GM21717 (cell line): Measurements from ENCODE around the gene ADGRV1.
"Not testable (repeated sequence)": the region's sequence is repeated elsewhere in the genome, so short reads cannot be mapped to it uniquely, and the experiment has no call there.

Experiments used
- ATAC-seq: cut with Tn5 transposase; IDR thresholded peaks from one replicate; pipeline ENCODE4 v1.9.1; 2021; ENCODE audit warnings: mild to moderate bottlenecking, moderate library complexity; ENCODE audit not compliant: unreplicated experiment

The ADGRV1 gene

DNA sequence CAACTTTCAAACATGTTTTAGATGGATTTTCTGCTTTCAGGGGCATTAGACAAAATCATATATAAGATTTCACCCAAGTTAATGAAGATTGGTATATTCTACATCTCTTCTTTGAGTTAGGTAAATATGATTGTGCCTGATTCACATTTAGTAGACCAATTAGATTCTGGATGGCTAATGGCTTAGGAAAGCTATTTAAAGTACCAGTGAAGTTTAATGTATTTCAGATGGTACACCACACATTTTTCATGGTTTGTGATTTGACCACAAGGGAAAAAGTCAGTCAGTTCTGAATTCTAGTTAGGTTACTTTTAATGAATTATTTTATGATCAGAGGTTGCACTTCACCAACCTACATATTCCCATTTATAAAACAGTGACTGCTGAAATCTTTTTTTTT lies 409.7 kb downstream of the ADGRV1 start:
- no peak for ATAC-seq

DNA sequence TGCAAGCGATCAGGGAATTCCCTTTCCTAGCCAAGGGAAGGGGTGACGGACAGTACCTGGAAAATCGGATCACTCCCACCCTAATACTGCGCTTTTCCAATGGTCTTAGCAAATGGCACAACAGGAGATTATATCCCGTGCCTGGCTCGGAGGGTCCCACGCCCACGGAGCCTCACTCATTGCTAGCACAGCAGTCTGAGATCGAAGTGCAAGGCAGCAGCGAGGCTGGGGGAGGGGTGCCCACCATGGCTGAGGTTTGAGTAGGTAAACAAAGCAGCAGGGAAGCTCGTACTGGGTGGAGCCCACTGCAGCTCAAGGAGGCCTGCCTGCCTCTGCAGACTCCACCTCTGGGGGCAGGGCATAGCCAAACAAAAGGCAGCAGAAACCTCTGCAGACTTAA lies 411.3 kb downstream of the ADGRV1 start:
- ATAC-seq: not testable (repeated sequence)

DNA sequence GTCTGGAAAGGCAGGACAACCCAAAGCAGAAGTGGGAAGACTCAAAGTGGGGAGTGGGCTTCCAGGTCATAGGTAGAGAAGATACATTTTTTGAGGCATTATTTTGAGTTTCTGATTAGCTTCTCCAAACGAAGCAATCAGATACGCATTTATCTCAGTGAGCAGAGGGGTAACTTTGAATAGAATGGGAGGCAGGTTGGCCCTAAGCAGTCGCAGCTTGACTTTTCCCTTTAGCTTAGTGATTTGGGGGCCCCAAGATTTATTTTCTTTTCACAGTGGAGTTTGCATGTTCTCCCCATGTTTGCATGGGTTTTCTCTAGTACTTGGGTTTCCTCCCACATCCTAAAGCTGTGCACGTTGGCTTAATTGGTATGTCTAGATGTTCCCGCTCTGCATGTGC lies 422.6 kb downstream of the ADGRV1 start:
- no peak for ATAC-seq

DNA sequence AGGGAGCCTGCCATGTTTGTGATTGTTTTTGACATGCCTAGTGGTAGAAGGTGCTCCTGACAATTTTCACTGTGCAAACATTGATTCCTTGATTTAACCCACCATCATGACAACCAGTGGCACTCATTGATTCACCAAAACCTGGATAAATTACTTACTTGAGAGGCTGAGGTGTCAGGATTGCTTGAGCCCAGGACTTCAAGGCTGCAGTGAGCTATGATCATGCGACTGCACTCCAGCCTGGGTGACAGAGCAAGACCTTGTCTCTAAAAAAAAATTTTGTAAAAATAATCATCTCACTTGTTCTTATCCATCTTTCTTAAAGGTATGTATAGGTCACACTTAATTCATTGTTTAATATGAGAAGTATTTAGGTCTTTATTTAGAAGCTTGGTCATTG lies 423.2 kb downstream of the ADGRV1 start:
- ATAC-seq: no peak

DNA sequence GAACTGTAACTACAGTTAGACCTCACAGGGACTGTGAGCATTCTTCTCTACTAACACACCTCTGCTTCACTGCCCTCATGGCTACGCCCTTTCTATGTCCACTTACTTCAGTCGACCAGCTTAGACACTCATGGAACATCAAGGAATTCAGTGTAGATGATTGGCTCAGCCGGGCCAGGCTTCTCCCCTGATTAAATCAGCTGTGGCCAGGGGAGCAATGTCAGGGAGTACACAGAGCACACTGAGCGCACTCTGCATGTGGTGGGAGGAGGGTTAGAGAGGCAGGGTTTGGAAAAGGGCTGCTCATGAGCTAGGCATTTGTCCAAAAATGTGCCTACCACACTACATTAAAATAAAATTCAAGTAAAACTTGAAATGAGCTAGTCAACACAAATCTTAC lies 424.0 kb downstream of the ADGRV1 start:
- no peak for ATAC-seq

DNA sequence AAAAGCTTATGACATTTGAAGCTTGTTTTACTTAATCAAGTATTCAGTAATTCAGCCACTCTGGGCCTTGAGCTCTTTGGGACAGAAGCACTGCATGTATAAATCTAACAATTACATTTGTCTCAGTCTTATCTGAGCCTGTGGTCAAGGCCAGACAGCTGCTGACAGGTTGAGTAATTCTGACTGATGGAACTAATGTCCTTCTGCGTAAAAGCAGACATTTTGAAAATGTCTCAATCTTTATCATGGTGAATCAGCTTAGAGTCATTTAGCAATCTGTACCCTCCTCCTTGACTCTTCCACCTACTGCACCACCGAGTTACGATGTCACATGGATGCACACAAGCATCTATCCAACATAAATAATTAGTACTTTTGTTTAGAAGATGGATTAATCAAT lies 424.6 kb downstream of the ADGRV1 start:
- ATAC-seq: no peak

DNA sequence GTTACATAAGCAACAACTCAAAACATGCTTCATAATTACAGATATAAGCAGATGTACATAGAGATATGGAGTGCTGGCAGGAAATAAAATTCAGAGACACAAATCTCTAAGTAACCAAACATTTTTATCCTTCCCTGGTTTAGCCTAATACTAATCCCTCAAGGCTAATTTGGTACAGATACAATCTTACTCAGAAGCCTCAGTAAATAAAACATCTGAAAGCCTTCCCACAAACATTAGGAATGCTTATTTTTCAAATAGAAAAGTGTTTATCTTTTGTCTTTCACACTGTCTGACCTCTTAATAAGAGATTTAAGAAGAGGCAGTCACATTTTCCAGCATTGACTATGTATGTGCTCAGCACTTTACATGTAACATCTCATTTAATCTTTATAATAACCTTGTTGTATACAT lies 425.1 kb downstream of the ADGRV1 start:
- no peak for ATAC-seq

DNA sequence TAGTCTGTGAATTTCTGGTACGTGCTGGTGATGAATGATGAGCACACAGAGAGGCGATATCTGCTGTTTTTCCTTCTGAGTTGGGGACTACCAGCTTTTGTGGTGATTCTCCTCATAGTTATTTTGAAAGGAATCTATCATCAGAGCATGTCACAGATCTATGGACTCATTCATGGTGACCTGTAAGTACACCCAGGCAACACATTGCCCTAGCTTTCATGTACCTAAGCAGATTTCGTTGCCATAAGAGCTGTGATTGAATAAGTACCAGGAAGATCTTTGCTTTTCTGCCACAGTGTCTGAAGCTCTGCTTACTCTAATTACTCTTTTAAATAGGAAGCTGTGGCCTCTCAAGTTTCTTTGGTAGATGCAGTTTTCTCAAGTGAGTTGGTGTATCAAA lies 426.7 kb downstream of the ADGRV1 start:
- ATAC-seq: no peak

DNA sequence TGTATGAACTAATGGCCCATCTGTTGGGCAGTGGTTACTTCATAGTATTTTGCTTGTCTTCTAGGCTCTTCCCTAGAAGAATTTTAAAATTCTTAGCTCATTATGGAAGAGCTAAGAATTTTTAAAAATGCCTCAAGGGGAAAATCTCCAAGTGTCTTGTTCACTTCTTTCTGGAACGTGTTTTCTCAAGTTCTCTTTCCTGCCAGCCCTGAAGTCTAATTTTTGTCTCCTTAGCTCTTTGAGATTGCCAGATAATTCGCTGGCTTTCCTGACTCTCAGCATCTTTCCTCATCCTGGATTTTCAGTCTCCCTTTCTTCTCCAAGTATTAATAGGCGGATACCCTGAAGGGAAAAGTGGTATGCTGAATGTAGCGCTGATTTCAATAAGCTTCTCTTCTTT lies 429.1 kb downstream of the ADGRV1 start:
- ATAC-seq: no peak

DNA sequence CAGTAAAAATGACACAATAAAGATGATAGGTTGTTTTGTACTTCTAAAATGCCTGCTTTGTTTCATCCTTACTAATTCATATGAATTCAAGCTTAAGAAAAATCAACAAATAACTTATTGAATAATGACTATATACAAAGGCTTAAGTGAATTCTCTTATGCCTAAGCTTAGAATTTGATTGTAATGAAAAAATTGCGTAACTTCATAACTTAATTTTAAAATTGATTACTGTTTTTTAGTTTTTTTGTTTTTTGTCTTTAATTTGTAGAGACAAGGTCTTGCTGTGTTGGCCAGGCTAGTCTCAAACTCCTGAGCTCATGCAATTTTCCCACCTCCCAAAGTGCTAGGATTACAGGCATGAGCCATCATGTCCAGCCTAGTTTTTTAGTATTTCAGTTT lies 432.6 kb downstream of the ADGRV1 start:
- no peak for ATAC-seq

DNA sequence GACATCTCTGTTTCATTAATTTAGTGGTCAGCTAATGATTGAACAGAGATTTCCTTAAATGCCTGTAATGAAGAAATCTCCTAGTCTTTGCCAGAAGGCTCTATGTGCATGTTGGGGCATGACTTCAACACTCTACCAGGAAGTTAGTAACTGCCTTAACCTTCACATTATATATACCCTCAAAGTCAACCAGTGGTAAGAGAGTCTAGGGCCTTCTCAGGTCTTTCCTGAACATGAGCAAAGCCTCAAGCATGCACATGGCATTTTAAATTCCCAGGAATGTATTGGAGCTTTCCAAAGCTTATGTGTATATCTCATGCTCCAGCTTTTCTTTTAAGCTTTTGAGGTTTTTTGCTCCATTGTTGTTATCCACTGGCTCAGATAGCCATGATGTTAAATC lies 436.2 kb downstream of the ADGRV1 start:
- ATAC-seq: no peak

DNA sequence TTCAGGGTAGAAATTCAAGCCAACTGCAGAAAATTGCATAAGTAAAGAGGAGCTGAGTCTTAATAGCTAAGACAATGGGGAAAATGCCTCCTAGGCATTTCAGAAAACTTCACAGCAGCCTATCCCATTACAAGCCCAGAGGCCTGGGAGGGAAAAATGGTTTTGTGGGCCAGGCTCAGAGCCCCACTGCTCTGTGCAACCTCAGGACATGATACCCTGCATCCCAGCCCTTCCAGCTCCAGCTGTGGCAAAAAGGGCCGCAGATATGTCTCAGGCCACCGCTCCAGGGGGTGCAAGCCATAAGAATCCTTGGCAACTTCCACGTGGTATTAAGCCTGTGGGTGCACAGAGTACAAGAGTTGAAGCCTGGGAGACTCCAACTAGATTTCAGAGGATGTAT lies 437.5 kb downstream of the ADGRV1 start:
- ATAC-seq: no peak

DNA sequence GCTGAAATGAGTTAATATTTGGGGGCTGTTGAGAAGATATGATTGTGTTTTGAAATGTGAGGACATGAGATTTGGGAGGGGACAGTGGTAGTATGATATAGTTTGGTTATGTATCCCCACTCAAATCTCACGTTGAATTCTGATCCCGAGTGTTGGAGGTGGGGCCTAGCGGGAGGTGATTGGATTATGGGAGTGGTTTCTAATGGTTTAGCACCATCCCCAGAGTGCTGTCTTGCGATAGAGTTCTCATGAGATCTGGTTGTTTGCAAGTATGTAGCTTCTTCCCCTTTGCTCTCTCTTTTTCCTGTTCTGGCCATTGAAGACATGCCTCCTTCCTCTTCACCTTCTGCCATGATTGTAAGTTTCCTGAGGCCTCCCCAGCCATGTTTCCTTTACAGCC lies 438.5 kb downstream of the ADGRV1 start:
- ATAC-seq: no peak

DNA sequence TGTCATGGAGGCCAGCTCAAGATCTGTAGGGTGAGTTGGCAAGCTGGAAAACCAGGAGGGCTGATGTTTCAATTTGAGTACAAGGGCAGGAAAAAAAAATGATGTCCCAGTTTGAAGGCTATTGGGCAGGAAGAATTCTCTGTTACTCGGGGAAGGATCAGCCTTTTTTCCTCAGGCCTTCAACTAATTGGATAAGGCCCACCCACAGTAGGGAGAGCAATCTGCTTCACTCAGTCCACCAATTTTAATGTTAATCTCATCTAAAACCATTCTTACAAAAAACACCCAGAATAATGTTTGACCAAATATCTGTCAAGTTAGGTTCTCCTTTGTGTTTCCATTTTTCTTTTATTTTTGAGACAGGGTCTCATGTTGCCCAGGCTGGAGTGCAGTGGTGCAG lies 442.1 kb downstream of the ADGRV1 start:
- no peak for ATAC-seq

DNA sequence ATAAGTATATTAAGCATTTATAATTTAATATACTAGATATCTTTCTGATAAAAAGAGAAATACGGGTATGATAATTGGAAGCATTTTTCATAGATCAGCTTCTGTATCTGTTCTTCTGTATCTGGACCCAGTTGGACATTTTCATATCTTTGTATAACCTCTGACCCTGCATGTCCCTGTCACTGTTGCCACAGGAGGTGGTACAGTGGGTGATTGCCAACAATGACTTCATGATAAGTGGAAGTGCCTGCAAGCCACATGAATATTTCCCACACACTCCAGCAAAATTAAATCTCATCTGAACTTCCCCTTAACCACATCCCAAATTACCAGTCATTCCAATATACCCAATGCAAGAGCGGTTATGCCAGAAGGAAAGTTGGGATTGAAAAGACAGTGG lies 448.1 kb downstream of the ADGRV1 start:
- ATAC-seq: no peak

DNA sequence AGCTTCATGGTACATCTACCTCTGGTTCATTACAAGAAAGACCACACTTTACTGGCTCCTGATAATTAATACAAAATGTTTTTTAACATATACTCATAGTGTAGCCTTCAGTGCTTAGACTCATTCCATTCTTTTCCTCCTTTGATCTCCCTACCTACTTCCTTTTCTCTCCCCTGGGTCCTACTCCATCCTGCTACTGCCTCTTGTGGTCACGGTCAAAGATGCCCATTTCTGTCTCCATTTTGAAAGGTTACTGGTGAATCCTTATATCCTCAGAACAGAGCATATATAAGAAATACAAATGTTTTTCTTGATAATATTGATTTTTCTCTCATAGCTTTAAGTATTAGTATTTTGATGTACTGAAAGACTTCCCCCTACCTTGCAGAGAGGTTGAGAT lies 448.7 kb downstream of the ADGRV1 start:
- no peak for ATAC-seq

DNA sequence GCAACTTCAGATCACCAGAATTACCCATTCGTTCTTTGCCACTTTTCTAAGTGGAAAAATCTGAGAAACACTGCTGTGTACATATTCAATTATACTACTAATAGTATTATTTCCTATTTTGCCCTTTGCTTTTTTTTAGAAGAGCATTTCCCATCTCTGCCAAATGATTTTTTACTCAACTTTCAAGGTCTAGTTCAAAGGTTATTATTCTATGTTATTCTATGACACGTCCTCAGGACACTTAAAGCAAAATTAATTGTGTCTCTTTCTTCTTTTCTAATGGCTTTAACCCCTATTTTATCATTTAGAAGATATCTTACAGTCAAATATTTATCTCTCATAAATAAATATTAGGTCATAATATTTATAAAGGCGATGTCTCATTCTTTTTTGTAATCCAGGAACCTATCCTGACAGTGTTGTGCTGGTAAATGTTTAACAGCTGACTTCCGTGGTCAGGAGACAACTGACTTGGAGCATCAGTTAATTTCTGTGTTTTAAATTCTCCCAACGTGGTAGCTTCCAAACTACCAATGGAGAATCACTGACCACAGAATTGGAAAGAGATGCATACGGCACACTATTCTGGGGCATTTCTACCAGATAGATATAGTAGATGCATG lies 449.3 kb downstream of the ADGRV1 start:
- no peak for ATAC-seq

DNA sequence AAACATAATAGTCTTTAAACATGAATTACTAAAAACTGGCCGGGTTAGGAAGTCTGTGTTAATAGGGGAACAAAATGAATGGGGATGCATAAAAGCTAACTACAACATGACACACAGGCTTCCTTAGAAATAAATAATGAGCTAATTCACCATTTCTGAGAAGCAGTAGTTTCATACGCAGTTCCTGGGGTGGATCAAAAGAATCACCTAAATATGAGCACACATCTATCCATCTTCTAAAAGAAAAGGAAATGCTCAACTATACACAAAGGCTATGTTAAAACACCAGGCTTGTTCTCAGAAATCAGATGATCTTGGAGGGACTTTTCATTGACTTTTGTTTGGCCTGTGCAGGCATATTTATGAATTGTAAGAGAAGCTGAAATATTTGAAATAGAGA lies 451.5 kb downstream of the ADGRV1 start:
- ATAC-seq: no peak

DNA sequence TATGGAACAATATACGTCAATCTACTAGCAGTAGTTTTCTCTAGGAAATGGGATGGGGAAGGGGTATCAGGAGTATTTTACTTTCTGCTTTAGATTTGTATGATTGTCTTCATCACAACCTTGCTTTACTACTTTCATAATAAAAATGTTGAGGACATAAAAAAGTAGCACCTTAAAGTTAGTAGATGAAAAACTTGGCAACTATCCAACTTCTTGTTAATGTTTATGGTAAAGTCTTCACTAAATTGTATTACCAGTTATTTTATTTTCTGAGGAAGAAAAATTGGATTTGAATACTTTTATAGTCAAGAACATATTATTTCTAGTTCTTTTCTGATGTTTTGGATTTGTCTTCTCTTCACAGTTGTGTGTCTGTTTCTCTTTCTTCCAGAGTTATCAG lies 452.4 kb downstream of the ADGRV1 start:
- no peak for ATAC-seq

DNA sequence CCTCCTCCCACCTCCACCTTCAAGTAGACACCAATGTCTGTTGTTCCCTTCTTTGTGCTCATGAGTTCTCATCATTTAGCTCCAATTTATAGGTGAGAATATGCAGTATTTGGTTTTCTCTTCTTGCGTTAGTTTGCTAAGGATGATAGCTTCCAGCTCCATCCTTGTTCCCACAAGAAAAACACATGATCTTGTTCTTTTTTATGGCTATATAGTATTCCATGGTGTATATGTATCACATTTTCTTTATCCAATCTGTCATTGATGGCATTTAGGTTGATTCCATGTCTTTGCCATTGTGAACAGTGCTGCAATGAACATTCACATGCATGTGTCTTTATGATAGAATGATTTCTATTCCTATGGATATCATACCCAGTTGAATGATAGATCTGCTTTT lies 454.3 kb downstream of the ADGRV1 start:
- ATAC-seq: not testable (repeated sequence)

DNA sequence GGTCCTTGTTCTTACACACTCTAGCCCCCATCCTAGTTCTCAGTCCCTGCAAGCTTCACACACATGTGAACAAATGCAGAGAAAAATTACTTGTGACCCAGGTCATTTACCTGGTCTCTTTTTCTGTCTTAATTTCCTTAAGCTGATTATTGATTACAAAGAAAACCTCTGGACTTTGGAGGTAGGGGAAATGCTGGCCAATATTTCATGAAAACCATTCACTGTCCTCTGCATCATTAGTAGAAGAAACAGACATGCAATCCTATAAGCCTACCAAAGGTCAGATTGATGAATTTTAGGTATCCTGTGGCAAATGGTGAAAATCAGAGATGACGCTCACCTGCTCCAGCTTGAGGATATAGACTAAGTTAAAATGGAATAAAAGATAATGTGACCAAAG lies 457.7 kb downstream of the ADGRV1 start:
- no peak for ATAC-seq

DNA sequence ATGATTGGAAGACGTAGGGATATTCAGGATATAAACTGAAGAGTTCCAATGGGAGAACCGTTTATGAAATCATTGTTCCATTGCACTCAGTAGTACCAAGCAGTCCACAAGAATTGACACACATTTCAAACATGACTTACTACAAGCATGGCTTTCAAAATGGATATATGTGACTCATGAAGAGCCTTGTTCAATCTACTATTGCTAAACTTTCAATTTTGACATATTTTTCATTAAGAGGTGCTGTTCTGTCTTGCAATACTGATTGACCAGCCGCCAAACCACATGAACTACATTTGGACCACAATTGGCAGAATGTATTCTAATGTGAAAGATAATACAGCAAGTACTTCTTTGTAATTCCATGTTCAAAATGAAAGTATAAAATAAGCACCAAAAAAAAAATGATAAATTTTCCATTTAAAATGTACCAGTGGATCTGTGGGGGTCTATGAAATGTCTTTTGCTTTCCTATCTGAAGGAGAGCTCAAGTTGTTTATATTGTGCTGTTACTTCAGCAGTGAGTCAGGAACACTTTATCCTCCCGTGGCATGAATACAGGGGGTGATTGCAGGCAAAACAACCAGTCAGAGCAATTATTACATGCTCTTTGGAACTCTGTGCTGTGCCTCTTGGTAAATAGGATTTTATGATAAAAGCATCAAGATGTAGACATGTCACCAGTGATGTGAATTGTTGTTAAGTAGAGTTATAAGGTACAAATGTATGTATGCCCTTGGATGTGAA lies 458.5 kb downstream of the ADGRV1 start:
- ATAC-seq: no peak

DNA sequence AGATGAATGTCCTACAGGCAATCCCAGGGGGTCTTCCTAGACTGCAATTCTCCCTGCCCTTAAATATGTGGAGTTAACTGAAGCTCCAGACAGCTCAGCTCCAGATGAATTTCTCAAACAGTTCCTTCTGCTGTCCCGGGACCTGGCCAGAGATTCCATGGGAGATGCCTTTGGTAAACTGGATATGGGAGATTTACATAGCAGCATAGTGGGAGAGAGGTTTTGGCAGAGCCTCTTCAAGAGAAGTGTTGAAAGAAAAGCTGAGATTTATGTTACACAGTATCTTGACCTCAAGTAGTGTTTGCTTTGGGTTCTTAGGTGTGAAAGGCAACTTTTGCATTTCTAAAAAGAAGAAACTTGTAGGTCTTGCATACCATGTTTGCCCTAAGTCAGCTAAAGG lies 459.6 kb downstream of the ADGRV1 start:
- no peak for ATAC-seq
